AG20443 (cell line): ENCODE measurements around the gene ZNF235.
"Not testable (repeated sequence)": the region's sequence is repeated elsewhere in the genome, so short reads cannot be mapped to it uniquely, and the experiment has no call there.

Source experiments
- DNase-seq: peaks from one replicate; pipeline ENCODE4 v3.0.0; 2012; ENCODE audit warnings: low spot score, mixed read lengths

ZNF235 gene

DNA sequence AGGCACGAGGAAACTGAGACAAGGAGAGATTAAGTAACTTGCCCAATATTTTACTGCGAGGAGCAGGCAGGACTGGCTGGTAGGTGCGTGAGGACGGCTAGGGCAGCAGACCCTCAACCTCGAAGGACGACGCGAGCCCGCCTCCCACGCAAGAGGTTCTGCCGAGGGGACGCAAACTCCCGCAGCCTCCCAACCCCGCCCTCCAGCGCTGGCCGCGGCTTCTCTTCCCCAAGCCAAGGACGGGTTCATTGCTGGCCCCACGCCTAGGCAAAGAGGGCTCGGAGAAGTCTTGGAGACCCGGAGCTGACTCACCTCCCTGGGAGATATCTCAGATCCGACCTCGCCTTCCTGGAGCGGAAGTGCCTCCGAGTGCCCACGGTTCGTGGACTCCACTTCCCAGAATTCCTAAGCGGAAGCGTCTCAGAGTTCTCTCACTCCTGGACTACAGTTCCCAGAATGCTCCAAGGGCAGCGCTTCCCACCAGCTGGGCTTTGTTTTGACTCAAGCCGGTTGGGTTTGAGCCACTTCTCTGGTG lies at the start of gene ZNF235:
Gene ZNF235 (minus strand): TSS at position 367 of the 535 bp plus-strand sequence. CDS start 1,621 bp downstream, outside the sequence.
- DNase-seq = peak; percentile 96

DNA sequence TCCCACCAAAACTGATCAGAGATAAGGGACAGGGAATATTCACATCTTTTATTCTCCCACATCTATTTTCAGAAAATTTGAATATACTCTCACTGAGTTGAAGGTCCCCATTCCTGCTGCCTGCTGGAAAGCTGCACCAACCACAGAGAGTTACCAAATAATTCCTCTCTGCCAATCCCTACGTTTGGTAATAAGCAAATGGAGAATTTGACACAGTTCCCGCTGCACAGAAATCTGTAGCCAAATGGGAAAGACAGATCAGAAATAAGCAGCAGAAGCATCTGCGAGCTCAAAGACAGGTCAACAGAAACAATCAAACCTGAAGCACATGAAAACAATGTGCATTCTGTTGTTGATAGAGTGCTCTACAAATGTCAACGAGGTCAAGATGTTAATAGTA lies 41.7 kb upstream of the ZNF235 start:
- DNase-seq = no peak

- DNase-seq = no peak
These were observed 41.1 kb upstream of the ZNF235 start for GRCh38 chr19:44345959-44346358.

GRCh38 chr19:44344255-44344654 lies 39.4 kb upstream of the ZNF235 start:
- no peak for DNase-seq

DNA sequence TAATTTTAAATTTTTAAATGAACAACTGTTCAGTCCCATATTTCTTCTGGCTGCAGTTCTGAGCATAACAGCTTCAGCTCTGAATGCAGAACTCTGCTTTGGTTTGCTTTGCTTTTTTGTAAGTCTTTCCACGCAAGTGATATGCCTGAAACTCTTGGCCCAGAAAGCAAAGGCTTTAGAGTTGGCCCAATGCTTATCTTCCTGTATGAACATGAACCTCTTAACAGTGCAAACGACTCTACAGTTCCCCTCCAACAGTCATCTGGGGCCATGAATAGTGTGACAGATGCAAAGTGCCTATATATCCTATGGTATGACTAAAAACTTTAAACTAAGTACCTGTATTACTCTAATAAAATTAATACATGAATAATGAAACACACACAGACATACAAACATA lies 37.0 kb upstream of the ZNF235 start:
- no peak for DNase-seq

DNA sequence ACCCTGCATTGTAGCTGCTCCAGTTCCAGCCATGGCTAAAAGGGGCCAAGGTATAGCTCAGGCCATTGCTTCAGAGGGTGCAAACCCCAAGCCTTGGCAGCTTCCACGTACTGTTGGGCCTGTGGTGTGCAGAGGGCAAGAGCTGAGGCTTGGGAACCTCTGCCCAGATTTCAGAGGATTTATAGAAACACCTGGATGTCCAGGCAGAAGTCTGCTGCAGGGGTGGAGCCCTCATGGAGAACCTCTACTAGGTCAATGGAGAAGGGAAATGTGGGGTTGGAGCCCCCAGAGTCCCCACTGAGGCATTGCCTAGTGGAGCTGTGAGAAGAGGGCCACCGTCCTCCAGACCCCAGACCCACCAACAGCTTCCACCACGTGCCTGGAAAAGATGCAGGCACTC lies 29.8 kb upstream of the ZNF235 start:
- DNase-seq = not testable (repeated sequence)

GRCh38 chr19:44332145-44332544 lies 27.3 kb upstream of the ZNF235 start:
- no peak for DNase-seq

- no peak for DNase-seq
These were observed 11.1 kb upstream of the ZNF235 start for GRCh38 chr19:44315883-44316282.

DNA sequence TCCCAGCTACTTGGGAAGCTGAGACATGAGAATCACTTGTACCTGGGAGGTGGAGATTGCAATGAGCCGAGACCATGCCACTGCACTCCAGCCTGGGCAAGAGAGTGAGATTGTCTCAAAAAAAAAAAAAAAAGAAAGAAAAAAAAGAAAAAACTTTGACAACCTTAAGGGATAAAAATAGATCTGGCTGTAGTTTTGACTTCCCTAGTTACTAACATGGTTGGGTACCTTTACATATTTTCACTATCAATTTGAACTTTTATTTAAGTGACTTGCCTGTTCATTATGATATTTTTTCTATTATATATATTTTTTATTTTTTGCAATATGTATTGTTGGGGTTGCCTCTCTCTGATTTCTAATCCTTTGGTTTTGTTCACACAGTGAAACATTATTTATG lies 8.4 kb upstream of the ZNF235 start:
- DNase-seq = no peak

- DNase-seq = peak; percentile 48
These were observed 3.2 kb upstream of the ZNF235 start for GRCh38 chr19:44308011-44308410.

DNA sequence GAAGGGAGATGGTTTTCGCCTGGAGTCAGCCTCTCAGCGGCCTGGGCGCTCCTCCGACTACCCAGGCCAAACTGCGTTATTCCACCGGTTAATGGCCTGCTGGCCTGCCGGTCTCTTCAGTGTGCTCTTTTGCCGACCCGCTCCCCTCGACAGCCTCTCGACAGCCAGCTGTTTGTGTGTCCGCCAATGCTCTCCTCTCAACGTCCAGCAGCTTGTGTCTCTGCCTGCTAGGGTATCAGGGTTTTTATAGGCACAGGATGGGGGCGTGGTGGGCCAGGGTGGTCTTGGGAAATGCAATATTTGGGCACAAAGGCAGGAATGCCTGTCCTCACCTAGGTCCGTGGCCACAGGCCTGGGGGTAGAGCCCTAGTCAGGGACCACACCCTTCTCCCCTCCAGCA lies 1.5 kb upstream of the ZNF235 start:
- no peak for DNase-seq

- no peak for DNase-seq
These were observed 632 bp upstream of the ZNF235 start for GRCh38 chr19:44305457-44305856.

GRCh38 chr19:44303976-44304568 lies 753 bp downstream of the ZNF235 start:
- DNase-seq = peak; percentile 44

- DNase-seq = no peak
These were observed 1.5 kb downstream of the ZNF235 start for GRCh38 chr19:44303320-44303719.

GRCh38 chr19:44284968-44285367 lies 19.9 kb downstream of the ZNF235 start:
- no peak for DNase-seq

- peak; percentile 13 for DNase-seq
These were observed 22.0 kb downstream of the ZNF235 start for GRCh38 chr19:44282846-44283245.

GRCh38 chr19:44280916-44281315 lies 23.9 kb downstream of the ZNF235 start:
- DNase-seq = no peak

- DNase-seq = peak; percentile 27
These were observed 26.6 kb downstream of the ZNF235 start for GRCh38 chr19:44278181-44278690.

- DNase-seq = no peak
These were observed 27.5 kb downstream of the ZNF235 start for GRCh38 chr19:44277331-44277730.

DNA sequence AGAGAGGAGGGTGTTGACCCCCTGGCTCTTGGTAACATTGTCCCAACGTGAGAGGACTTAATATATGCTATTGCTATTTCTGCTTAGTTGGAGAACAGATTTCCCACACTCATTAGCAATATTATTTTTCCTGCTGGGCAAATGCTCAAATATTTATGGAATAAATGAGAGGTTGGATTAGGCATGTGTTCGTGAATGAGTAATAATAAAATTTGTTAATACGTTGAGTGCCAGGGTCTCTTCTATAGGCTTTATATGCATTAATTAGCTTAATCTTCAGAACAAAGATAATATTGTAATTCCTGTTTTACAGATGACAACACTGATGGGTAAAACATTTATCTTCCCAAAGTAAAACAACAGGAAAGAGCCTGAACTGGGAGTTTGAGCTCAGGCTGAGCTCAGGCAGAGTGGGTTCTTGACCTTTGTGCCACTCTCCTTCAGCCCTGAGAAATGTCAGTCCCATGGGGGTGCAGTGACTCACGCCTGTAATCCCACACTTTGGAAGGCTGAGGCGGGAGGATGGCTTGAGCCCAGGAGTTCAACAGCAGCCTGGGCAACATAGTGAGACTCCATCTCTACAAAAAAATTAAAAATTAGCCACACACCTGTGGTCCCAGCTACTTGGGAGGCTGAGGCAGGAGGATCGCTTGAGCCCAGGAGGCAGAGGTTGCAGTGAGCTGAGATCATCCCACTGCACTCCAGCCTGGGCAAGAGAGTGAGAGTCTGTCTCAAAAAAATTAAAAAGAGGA lies 44.0 kb downstream of the ZNF235 start:
- DNase-seq = no peak

DNA sequence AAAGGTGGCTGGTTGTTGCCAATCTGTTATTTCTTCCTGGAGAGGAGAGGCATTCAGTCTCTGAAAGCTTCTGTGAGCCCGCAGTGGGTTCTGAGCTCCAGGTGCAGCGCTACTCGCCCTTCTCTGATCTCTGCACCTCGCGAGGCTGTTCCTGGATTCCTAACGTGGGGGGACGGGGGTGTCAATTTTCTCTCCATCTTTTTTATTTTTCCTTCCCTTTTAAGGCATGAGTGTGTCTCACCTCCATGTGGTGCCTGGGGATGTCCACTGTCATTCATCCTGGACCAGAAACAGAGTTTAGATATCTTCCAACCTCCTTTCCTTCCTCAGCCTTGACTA lies 44.5 kb downstream of the ZNF235 start:
- peak; percentile 14 for DNase-seq

GRCh38 chr19:44258835-44259413 lies 45.9 kb downstream of the ZNF235 start:
- DNase-seq = no peak

- DNase-seq = no peak
These were observed 46.7 kb downstream of the ZNF235 start for GRCh38 chr19:44258136-44258535.
